Measurements from ENCODE around the gene HOXC13.

Gene HOXC13

GRCh38 chr12:53948650-53949593 lies 10.3 kb downstream of the HOXC13 start:
- DNase-seq, result no peak
- no peaks in the 10 kb centered on the region for H3K36me3 ChIP-seq
- TF ChIP-seq CTCF (IDR thresholded peaks at IDR 0.05), result no peak
- H3K4me1 ChIP-seq, result peaks cover 0 to 10% (median 4%) of the 10 kb centered on the region in 4 donors
- no peak overlapping the region for H3K4me3 ChIP-seq
- no peaks in the 10 kb centered on the region for H3K9me3 ChIP-seq
- H3K27ac ChIP-seq, result no peak overlapping the region
- intact Hi-C loops (cut with DNase I; ENCODE audit: low total_unique reads), result no loop called here
- H3K27me3 ChIP-seq, result peaks cover 0 to 59% of the 10 kb centered on the region in 2 donors

- DNase-seq, result peak in 1 of 2 donors; percentile 56
- Histone ChIP-seq H3K27me3 (peaks cover 0 to 59% of the 10 kb centered on the region in 2 donors), H3K36me3 (no peaks in the 10 kb centered on the region), H3K9me3 (no peaks in the 10 kb centered on the region), H3K27ac (no peak overlapping the region), H3K4me3 (no peak overlapping the region), H3K4me1 (peaks cover 0 to 11% (median 5%) of the 10 kb centered on the region in 4 donors)
- TF ChIP-seq CTCF (IDR thresholded peaks at IDR 0.05), result no peak
- intact Hi-C loops (cut with DNase I; ENCODE audit: low total_unique reads), result no loop called here
Measured at GRCh38 chr12:53949631-53950436, 11.2 kb downstream of the HOXC13 start.

- TF ChIP-seq CTCF (IDR thresholded peaks at IDR 0.05), result no peak
- no peaks in the 10 kb centered on the region for H3K36me3 ChIP-seq
- H3K27ac ChIP-seq, result no peak overlapping the region
- H3K4me3 ChIP-seq, result no peak overlapping the region
- H3K4me1 ChIP-seq, result peaks cover 0 to 17% (median 8%) of the 10 kb centered on the region in 4 donors
- no peaks in the 10 kb centered on the region for H3K9me3 ChIP-seq
- DNase-seq, result no peak
- intact Hi-C loops (cut with DNase I; ENCODE audit: low total_unique reads), result no loop called here
- peaks cover 5 to 59% of the 10 kb centered on the region in 2 donors for H3K27me3 ChIP-seq
Measured at GRCh38 chr12:53950437-53950773, 11.8 kb downstream of the HOXC13 start.

- no peak for TF ChIP-seq CTCF (IDR thresholded peaks at IDR 0.05)
- H3K9me3 ChIP-seq, result no peaks in the 10 kb centered on the region
- H3K4me3 ChIP-seq, result no peak overlapping the region
- H3K27me3 ChIP-seq, result peaks cover 5 to 59% of the 10 kb centered on the region in 2 donors
- H3K36me3 ChIP-seq, result no peaks in the 10 kb centered on the region
- intact Hi-C loops (cut with DNase I; ENCODE audit: low total_unique reads), result no loop called here
- H3K27ac ChIP-seq, result no peak overlapping the region
- peaks cover 0 to 19% (median 9%) of the 10 kb centered on the region in 4 donors for H3K4me1 ChIP-seq
- peak in 1 of 2 donors; percentile 57 for DNase-seq
Measured at GRCh38 chr12:53950789-53951576, 12.4 kb downstream of the HOXC13 start.

Measured in tibial artery (tissue), 4 donors.